GM18498 (cell line): ENCODE measurements around the gene KCNS1.

Experiments used
- ATAC-seq: cut with Tn5 transposase; IDR thresholded peaks from one replicate; pipeline ENCODE4 v1.9.1; 2021; ENCODE audit warnings: mild to moderate bottlenecking, moderate library complexity; ENCODE audit not compliant: unreplicated experiment

KCNS1 gene

GRCh38 chr20:45052698-45053429 is 48.1 kb downstream of the KCNS1 start:
- peak; percentile 62 for ATAC-seq

- no peak for ATAC-seq
These were observed 49.5 kb downstream of the KCNS1 start for GRCh38 chr20:45051204-45052060.

- ATAC-seq = no peak
These were observed 50.9 kb downstream of the KCNS1 start for GRCh38 chr20:45049904-45050471.

GRCh38 chr20:45049438-45049837 is 51.5 kb downstream of the KCNS1 start:
- no peak for ATAC-seq

- ATAC-seq = no peak
These were observed 53.3 kb downstream of the KCNS1 start for GRCh38 chr20:45047581-45048119.

GRCh38 chr20:45044601-45045000 is 56.3 kb downstream of the KCNS1 start:
- no peak for ATAC-seq

GRCh38 chr20:45044084-45044573 is 56.8 kb downstream of the KCNS1 start:
- ATAC-seq = no peak

GRCh38 chr20:45042978-45043377 is 57.9 kb downstream of the KCNS1 start:
- no peak for ATAC-seq
